IMR-90 (cell line): ENCODE data around the gene P2RX7. TPM values are rescaled to one million over a fixed set of nuclear protein-coding genes. Genes with fewer than 3 reads are reported as not detected.
"Not testable (repeated sequence)": the region's sequence is repeated elsewhere in the genome, so short reads cannot be mapped to it uniquely, and the experiment has no call there.

Experiments used
- ATAC-seq: fragments of 200-7000 bp; cut with Tn5 transposase; 2 replicates; pipeline ENCODE4 v1.9.1; 2020; ENCODE audit warnings: low read depth, mild to moderate bottlenecking, moderate library complexity
- BruUV-seq: library from RNA; stranded (reverse); fragments of 400-500 nt; replicated peaks from 2 replicates; lab custom pipeline; 2021; lab: Mats Ljungman, UMichigan
- CTCF ChIA-PET: fragments of 300-600 bp; formaldehyde crosslinking; extraction: SDS; loops from one replicate; lab custom pipeline; 2021; ENCODE audit warnings: antibody characterized with exemption; lab: Yijun Ruan, JAX
- POLR2A ChIA-PET: fragments of 300-600 bp; sonication (Branson Sonifier 250); formaldehyde crosslinking; loops from one replicate; lab custom pipeline; 2022; ENCODE audit warnings: antibody characterized with exemption; ENCODE audit not compliant: unreplicated experiment; lab: Charles Lee
- DNase-seq: peaks from one replicate; pipeline ENCODE4 v3.0.0; 2013
- H2AFZ ChIP-seq: replicated peaks from 2 replicates; pipeline ENCODE3; 2013; ENCODE audit warnings: low read length, mild to moderate bottlenecking; ENCODE audit not compliant: poor library complexity
- H2AK5ac ChIP-seq: 2 replicates; pipeline ENCODE4 v1.6.1; 2013; ENCODE audit warnings: low read depth, low read length, inconsistent platforms
- H2AK9ac ChIP-seq: replicated peaks from 2 replicates; pipeline ENCODE3; 2013; ENCODE audit warnings: mild to moderate bottlenecking, low read depth, low read length, moderate library complexity; ENCODE audit not compliant: poor library complexity
- H2BK120ac ChIP-seq: 2 replicates; pipeline ENCODE4 v1.6.1; 2013; ENCODE audit warnings: low read depth, low read length, inconsistent platforms
- H2BK15ac ChIP-seq: 3 replicates; pipeline ENCODE4 v1.6.1; 2013; ENCODE audit warnings: low read depth, low read length, inconsistent platforms
- H2BK20ac ChIP-seq: 2 replicates; pipeline ENCODE4 v1.6.1; 2013; ENCODE audit warnings: low read depth, mild to moderate bottlenecking, inconsistent platforms, low read length, moderate library complexity
- H2BK5ac ChIP-seq: 2 replicates; pipeline ENCODE4 v1.6.1; 2013; ENCODE audit warnings: mild to moderate bottlenecking, low read depth, low read length, inconsistent platforms; ENCODE audit not compliant: poor library complexity, severe bottlenecking
- H3K14ac ChIP-seq: replicated peaks from 2 replicates; pipeline ENCODE4 v1.6.1; 2013; ENCODE audit warnings: low read depth, low read length, inconsistent platforms
- H3K18ac ChIP-seq: 2 replicates; pipeline ENCODE4 v1.6.1; 2013; ENCODE audit warnings: low read depth, low read length, control low read depth
- H3K23ac ChIP-seq: 2 replicates; pipeline ENCODE4 v1.6.1; 2013; ENCODE audit warnings: low read depth, low read length, inconsistent platforms
- H3K27ac ChIP-seq: 2 replicates; pipeline ENCODE4 v1.5.1; 2013; ENCODE audit warnings: mild to moderate bottlenecking, control low read depth, low read length; ENCODE audit not compliant: insufficient read depth
- H3K27me3 ChIP-seq: 2 replicates; pipeline ENCODE4 v1.6.1; 2013; ENCODE audit warnings: low read length; ENCODE audit not compliant: control insufficient read depth, insufficient read depth
- H3K36me3 ChIP-seq: 2 replicates; pipeline ENCODE4 v1.6.1; 2013; ENCODE audit warnings: low read length, mixed read lengths; ENCODE audit not compliant: control insufficient read depth, insufficient read depth
- H3K4ac ChIP-seq: 2 replicates; pipeline ENCODE4 v1.6.1; 2013; ENCODE audit warnings: low read depth, low read length, inconsistent platforms
- H3K4me1 ChIP-seq: 2 replicates; pipeline ENCODE4 v1.6.1; 2013; ENCODE audit warnings: low read length, mixed read lengths; ENCODE audit not compliant: control insufficient read depth, insufficient read depth
- H3K4me2 ChIP-seq: 2 replicates; pipeline ENCODE4 v1.6.1; 2013; ENCODE audit warnings: low read depth, mild to moderate bottlenecking, control low read depth, low read length, moderate library complexity
- H3K4me3 ChIP-seq: 2 replicates; pipeline ENCODE4 v1.5.1; 2013; ENCODE audit warnings: low read depth, mild to moderate bottlenecking, control low read depth, low read length, moderate library complexity; ENCODE audit not compliant: insufficient read depth
- H3K56ac ChIP-seq: 2 replicates; pipeline ENCODE4 v1.6.1; 2013; ENCODE audit warnings: low read length, inconsistent platforms; ENCODE audit not compliant: insufficient read depth; ENCODE audit errors: extremely low read depth
- H3K79me1 ChIP-seq, 2 experiments: 2 replicates each; pipeline ENCODE4 v1.6.1; 2013; ENCODE audit warnings: low read length in 2 of 2, inconsistent platforms in 1 of 2, low read depth in 1 of 2
- H3K9ac ChIP-seq: 2 replicates; pipeline ENCODE4 v1.6.1; 2013; ENCODE audit warnings: low read depth, low read length, control low read depth
- H3K9me1 ChIP-seq: 2 replicates; pipeline ENCODE4 v1.6.1; 2013; ENCODE audit warnings: low read length, inconsistent platforms; ENCODE audit not compliant: insufficient read depth
- H3K9me3 ChIP-seq: 2 replicates; pipeline ENCODE4 v1.6.1; 2013; ENCODE audit warnings: low read length; ENCODE audit not compliant: control insufficient read depth, insufficient read depth
- H4K20me1 ChIP-seq: 2 replicates; pipeline ENCODE4 v1.6.1; 2013; ENCODE audit warnings: low read length, inconsistent platforms; ENCODE audit not compliant: insufficient read depth
- H4K5ac ChIP-seq: 2 replicates; pipeline ENCODE4 v1.6.1; 2013; ENCODE audit warnings: mild to moderate bottlenecking, low read depth, low read length, control low read depth
- H4K8ac ChIP-seq, 2 experiments: 2 replicates each; pipeline ENCODE4 v1.6.1; 2013; ENCODE audit warnings: low read depth in 2 of 2, low read length in 2 of 2, control low read depth in 1 of 2, inconsistent platforms in 1 of 2
- H4K91ac ChIP-seq: 2 replicates; pipeline ENCODE4 v1.6.1; 2013; ENCODE audit warnings: low read depth, low read length, inconsistent platforms; ENCODE audit not compliant: insufficient read depth
- CHD1 ChIP-seq: IDR thresholded peaks from 2 replicates; pipeline ENCODE4 v1.6.1; 2012; ENCODE audit warnings: low read depth, low read length, improper control_type of control experiment
- MXI1 ChIP-seq: IDR thresholded peaks from 2 replicates; pipeline ENCODE4 v1.6.1; 2012; ENCODE audit warnings: low read depth, mild to moderate bottlenecking, low read length, moderate library complexity, borderline replicate concordance
- WGBS, 2 experiments: methylation state at CpG; one replicate each; pipeline versions ENCODE4 v1.1.5 to v1.1.7; 2013; ENCODE audit warnings: missing lambda C conversion rate in 2 of 2; ENCODE audit not compliant: insufficient read length in 1 of 2; ENCODE audit errors: extremely low coverage in 2 of 2; 5-methylcytosine and 5-hydroxymethylcytosine counted together
- dilution Hi-C: fragments of 300-500 bp; cut with HindIII; formaldehyde crosslinking; loops from one replicate; pipeline ENCODE4 v1.14.3; 2018; ENCODE audit warnings: low sequenced_read_pairs; ENCODE audit not compliant: unreplicated experiment
- in situ Hi-C: fragments of 300-500 bp; cut with MboI; formaldehyde crosslinking; loops from 3 replicates; pipeline ENCODE4 v1.14.3; 2019; ENCODE audit warnings: low sequenced_read_pairs, inconsistent platforms, mixed read lengths
- intact Hi-C: fragments of 100-400 bp; cut with micrococcal nuclease; formaldehyde crosslinking; loops from 2 replicates; pipeline ENCODE4 v1.10.0; 2022
- polyA plus RNA-seq, 3 experiments: library from polyadenylated mRNA; depleted of rRNA; stranded (reverse); fragments of >200 nt; gene quantifications; 2 replicates each; pipeline ENCODE4 v1.2.3, GENCODE V29; 2012; ENCODE audit warnings: low replicate concordance in 1 of 3
- total RNA-seq: library from RNA; depleted of rRNA; stranded (reverse); fragments of >200 nt; gene quantifications from 2 replicates; pipeline ENCODE4 v1.2.3, GENCODE V29; 2012

Gene P2RX7
- total and polyA plus RNA-seq, 2 of the 4 experiments (the other 2 are of a cell fraction): 0.07 to 0.18 TPM

DNA sequence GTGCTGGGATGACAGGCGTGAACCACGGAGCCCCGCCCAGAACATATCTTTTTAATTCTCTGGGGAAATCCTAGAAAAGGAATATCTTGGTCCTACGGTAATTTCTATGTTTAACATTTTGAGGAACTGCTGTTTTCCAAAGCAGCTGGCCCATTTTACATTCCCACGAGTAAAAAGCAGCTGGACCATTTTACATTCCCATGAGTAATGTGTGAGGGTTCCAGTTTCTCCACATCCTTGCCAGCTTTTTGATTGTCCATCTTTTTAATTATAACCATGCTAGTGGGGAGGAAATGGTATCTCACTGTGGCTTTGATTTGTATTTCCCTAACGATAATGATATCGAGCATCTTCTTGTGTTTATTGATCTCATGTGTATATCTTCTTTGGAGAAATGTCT lies 72.8 kb downstream of the P2RX7 start:
- Histone ChIP-seq H3K4me1 (peaks cover 2% of the 10 kb centered on the region; the same call in 1 of the 2 replicates), H4K20me1 (no peaks in the 10 kb centered on the region), H4K5ac (no peak overlapping the region), H3K27ac (no peak overlapping the region), H3K14ac (no peak overlapping the region), H2AK5ac (no peak overlapping the region), H2BK15ac (no peak overlapping the region), H2BK20ac (no peak overlapping the region), H3K79me1 (peaks cover 0 to 1% of the 10 kb centered on the region in 2 experiments; a peak in 3 of 4 replicates), H3K27me3 (peaks cover 1% of the 10 kb centered on the region; the same call in 1 of the 2 replicates), H3K18ac (no peak overlapping the region), H3K36me3 (no peaks in the 10 kb centered on the region), H3K4me2 (no peak overlapping the region), H3K9me1 (no peaks in the 10 kb centered on the region), H3K56ac (no peak overlapping the region), H3K4ac (no peak overlapping the region), H2BK5ac (no peak overlapping the region), H3K9me3 (no peaks in the 10 kb centered on the region), H2BK120ac (no peak overlapping the region), H3K23ac (no peak overlapping the region), H4K91ac (no peak overlapping the region), H3K9ac (no peak overlapping the region), H2AK9ac (no peak overlapping the region), H3K4me3 (no peak overlapping the region), H2AFZ (no peak overlapping the region), H4K8ac (no peak overlapping the region)
- CTCF ChIA-PET: no interaction called here
- DNase-seq: no peak
- no peak for TF ChIP-seq CHD1
- TF ChIP-seq MXI1: no peak
- in situ Hi-C loops (no loop called here), dilution Hi-C loops (no loop called here), intact Hi-C loops (no loop called here)
- POLR2A ChIA-PET: interaction anchor here (0.6 kb wide), 1 partner anchor 1599 kb away, joined by 15 read pairs; no protein-coding TSS in a partner anchor
- WGBS, 2 experiments: no CpG with 5 or more reads among the region's 7 CpGs
- no TSS peak for BruUV-seq
- no peak for ATAC-seq

DNA sequence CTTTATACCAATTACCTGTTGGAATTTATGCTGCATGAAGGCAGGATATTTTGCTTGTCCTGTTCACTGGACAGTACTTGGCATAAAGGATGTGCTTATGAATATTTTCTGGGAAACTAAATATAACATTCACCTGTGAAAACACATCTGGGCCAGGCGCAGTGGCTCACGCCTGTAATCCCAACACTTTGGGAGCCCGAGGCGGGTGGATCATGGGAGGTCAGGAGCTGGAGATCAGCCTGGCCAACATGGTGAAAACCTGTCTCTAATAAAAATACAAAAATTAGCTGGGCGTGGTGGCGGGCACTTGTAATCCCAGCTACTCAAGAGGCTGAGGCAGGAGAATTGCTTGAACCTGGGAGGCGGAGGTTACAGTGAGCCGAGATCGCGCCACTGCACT lies 75.9 kb downstream of the P2RX7 start:
- H3K4me2 ChIP-seq, H4K91ac ChIP-seq, H3K27ac ChIP-seq, H3K4me1 ChIP-seq, H4K8ac ChIP-seq, H2BK15ac ChIP-seq, ATAC-seq, H3K4me3 ChIP-seq, H2BK5ac ChIP-seq, H3K18ac ChIP-seq, H4K20me1 ChIP-seq, dilution Hi-C loops, H3K56ac ChIP-seq, H3K9me1 ChIP-seq, H2AFZ ChIP-seq, H2BK120ac ChIP-seq, H4K5ac ChIP-seq, H2AK5ac ChIP-seq, H2BK20ac ChIP-seq, BruUV-seq, H3K23ac ChIP-seq, H3K27me3 ChIP-seq, H3K9ac ChIP-seq, POLR2A ChIA-PET, intact Hi-C loops, DNase-seq, H3K4ac ChIP-seq, H3K14ac ChIP-seq, H3K36me3 ChIP-seq, H3K9me3 ChIP-seq, in situ Hi-C loops, H2AK9ac ChIP-seq: not testable (repeated sequence)
- peaks cover 2 to 25% of the 10 kb centered on the region in 2 experiments; a peak in 3 of 4 replicates for H3K79me1 ChIP-seq
- WGBS, 2 experiments: 94% methylated on average over 5 of the region's 10 CpGs; no CpG with 5 or more reads in 1 of the 2 experiments
- CTCF ChIA-PET: interaction anchor here (0.6 kb wide), 1 partner anchor 53 kb away, joined by 6 read pairs; no protein-coding TSS in a partner anchor
